ENCODE data around the gene ZNF814. TPM values are rescaled to one million over a fixed set of nuclear protein-coding genes. Genes with fewer than 3 reads are reported as not detected.
"Not testable (repeated sequence)": the region's sequence is repeated elsewhere in the genome, so short reads cannot be mapped to it uniquely, and the experiment has no call there.

Gene ZNF814
- 6.8 and 8.7 TPM in 2 replicates for total RNA-seq (2022)
- percentile 43 among the genes with signal in this experiment for Bru-seq, nascent RNA
- BruChase-seq, experiment 1, labeled RNA remaining after a 6-hour chase, result percentile 60 among the genes with signal in this experiment
- percentile 55 among the genes with signal in this experiment for BruChase-seq, experiment 2, labeled RNA remaining after a 2-hour chase
- long read RNA-seq, partial matches to known transcripts, result 0 of 38 reads
- long read RNA-seq, other reads (novel, unspliced or antisense), result 37 of 38 reads

DNA sequence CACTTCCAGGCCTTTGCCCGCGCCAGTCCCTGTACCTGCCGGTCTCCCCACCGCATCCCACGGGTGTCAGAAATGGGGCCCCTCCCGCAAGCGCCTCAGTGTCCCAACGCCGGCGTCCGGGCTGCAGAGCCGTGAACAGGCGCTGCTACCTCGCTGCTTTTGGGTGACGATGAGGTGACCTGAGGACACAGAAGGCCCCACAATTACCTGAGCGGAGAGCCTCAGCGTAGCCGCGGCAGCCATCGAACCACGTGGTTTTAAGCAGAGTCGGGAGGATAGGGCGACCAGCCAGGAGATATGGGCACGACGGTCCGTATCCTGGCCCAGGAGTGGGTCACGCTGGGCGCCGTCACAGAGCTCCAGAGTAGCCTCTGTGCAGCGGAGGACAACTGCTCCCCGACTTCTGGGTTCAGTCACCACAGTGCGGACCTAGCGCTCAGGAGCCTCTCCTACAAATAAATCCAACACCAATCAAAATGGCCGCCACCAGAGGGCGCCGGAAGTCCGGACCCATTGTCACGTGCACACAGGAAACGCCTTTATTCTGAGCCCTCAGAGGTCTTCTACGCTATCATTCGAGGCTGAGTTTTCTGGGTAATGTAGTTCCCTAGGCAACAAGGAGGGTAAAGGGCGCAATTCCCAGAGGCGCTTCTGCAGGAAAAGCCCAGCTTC is at the start of gene ZNF814:
Gene ZNF814 (minus strand): TSS at position 478 of the 672 bp plus-strand sequence. CDS start 235 bp downstream, at position 243.
- no TSS peak for BruUV-seq (replicated peaks)
- no peak for DNase-seq
- no peak within 1 kb of the TSS for H3K4me3 Mint-ChIP-seq (ENCODE audit: low read depth, unreplicated experiment)
- no peak within 1 kb of the TSS for H3K27ac Mint-ChIP-seq (ENCODE audit: unreplicated experiment)
- intact Hi-C loops (cut with micrococcal nuclease; ENCODE audit: unreplicated experiment), result no loop called here
- TF ChIP-seq, protein P1, sequence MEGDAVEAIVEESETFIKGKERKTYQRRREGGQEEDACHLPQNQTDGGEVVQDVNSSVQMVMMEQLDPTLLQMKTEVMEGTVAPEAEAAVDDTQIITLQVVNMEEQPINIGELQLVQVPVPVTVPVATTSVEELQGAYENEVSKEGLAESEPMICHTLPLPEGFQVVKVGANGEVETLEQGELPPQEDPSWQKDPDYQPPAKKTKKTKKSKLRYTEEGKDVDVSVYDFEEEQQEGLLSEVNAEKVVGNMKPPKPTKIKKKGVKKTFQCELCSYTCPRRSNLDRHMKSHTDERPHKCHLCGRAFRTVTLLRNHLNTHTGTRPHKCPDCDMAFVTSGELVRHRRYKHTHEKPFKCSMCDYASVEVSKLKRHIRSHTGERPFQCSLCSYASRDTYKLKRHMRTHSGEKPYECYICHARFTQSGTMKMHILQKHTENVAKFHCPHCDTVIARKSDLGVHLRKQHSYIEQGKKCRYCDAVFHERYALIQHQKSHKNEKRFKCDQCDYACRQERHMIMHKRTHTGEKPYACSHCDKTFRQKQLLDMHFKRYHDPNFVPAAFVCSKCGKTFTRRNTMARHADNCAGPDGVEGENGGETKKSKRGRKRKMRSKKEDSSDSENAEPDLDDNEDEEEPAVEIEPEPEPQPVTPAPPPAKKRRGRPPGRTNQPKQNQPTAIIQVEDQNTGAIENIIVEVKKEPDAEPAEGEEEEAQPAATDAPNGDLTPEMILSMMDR (IDR thresholded peaks at IDR 0.05; ENCODE audit: unreplicated experiment), result no peak
- H3K4me1 Mint-ChIP-seq (ENCODE audit: low read depth, unreplicated experiment), result no peaks in the 10 kb centered on the region
- H3K27me3 Mint-ChIP-seq (ENCODE audit: unreplicated experiment), result no peaks in the 10 kb centered on the region
- CTCF ChIA-PET, result no interaction called here
- H3K9me3 Mint-ChIP-seq (ENCODE audit: low read depth, unreplicated experiment), result peaks cover 18% of the 10 kb centered on the region
- no peaks in the 10 kb centered on the region for H3K36me3 Mint-ChIP-seq (ENCODE audit: insufficient read depth, unreplicated experiment)

DNA sequence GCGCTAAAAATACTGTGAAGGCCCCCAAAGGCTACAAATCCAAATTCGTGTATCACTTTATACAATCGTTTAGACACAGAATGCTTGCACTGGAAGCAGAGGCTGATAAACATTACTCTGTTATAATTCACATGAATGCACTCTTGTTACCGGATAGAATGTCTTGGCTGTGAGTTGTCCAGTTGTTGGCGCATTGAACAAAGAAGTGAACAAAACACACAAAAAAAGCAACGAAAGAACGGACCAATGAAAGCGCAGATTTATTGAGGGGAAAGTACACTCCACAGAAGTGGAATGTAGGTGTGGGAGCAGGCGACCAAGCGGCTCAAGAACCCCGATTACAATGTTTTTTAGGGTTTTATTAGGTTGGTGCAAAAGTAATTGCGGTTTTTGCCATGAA is 46.9 kb upstream of the ZNF814 start:
- TF ChIP-seq, protein P1 (IDR thresholded peaks at IDR 0.05; ENCODE audit: unreplicated experiment), result no peak
- BruUV-seq (replicated peaks), result no TSS peak
- Mint-ChIP-seq H3K27ac (ENCODE audit: unreplicated experiment) (no peak overlapping the region), H3K36me3 (ENCODE audit: insufficient read depth, unreplicated experiment) (peaks cover 10% of the 10 kb centered on the region), H3K4me3 (ENCODE audit: low read depth, unreplicated experiment) (no peak overlapping the region), H3K27me3 (ENCODE audit: unreplicated experiment) (no peaks in the 10 kb centered on the region), H3K9me3 (ENCODE audit: low read depth, unreplicated experiment) (peaks cover 26% of the 10 kb centered on the region), H3K4me1 (ENCODE audit: low read depth, unreplicated experiment) (no peaks in the 10 kb centered on the region)
- DNase-seq, result no peak
- intact Hi-C loops (cut with micrococcal nuclease; ENCODE audit: unreplicated experiment), result no loop called here
- CTCF ChIA-PET, result no interaction called here

DNA sequence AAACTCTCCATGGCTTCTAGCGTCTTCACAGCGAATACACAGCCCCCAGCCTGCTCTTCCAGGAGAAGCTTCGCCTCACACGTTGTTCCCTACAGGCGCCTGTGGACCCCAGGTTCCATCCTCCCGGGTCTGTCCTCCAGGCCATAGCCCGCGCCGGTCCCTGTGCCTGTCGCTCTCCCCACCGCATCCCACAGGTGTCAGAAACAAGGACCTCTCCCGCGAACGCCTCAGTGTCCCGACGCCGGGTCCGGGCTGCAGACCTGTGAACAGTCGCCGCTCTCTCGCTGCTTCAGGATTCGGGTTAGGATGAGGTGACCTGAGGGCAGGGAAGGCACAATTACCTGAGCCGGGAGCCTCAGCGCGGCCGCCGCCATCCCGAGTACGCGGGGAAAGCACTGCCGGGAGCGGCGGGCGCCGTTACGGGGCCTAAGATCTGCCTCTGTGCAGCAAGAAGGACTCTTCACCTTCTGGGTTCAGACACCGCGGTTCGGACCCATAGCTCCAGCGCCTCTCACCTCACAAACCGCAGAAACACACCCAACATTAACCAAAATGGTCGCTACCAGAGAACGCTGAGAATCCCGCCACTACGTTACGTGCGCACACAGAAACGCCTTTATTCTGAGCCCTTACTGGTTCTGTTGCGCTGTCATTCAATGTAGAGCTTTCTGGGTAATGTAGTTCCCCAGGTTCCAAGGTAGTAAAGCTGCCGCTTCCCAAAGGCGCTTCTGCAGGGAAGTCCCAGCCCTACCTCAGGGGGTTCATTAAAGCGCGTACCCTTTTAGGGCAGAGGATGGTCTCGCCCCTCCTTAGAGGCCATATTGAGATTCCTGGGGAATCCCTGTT is 46.2 kb upstream of the ZNF814 start, which contains the start of gene ZNF418:
Gene ZNF418 (minus strand): TSS at position 583 of the 846 bp plus-strand sequence. CDS start 1,580 bp downstream, outside the sequence.
- no peaks in the 10 kb centered on the region for H3K27me3 Mint-ChIP-seq (ENCODE audit: unreplicated experiment)
- peaks cover 26% of the 10 kb centered on the region for H3K9me3 Mint-ChIP-seq (ENCODE audit: low read depth, unreplicated experiment)
- no peak within 1 kb of the TSS for H3K4me3 Mint-ChIP-seq (ENCODE audit: low read depth, unreplicated experiment)
- TF ChIP-seq, protein P1 (IDR thresholded peaks at IDR 0.05; ENCODE audit: unreplicated experiment), result no peak
- no peak for DNase-seq
- intact Hi-C loops (cut with micrococcal nuclease; ENCODE audit: unreplicated experiment), result no loop called here
- no peaks in the 10 kb centered on the region for H3K4me1 Mint-ChIP-seq (ENCODE audit: low read depth, unreplicated experiment)
- no TSS peak for BruUV-seq (replicated peaks)
- H3K36me3 Mint-ChIP-seq (ENCODE audit: insufficient read depth, unreplicated experiment), result peaks cover 10% of the 10 kb centered on the region
- CTCF ChIA-PET, result no interaction called here
- no peak within 1 kb of the TSS for H3K27ac Mint-ChIP-seq (ENCODE audit: unreplicated experiment)

DNA sequence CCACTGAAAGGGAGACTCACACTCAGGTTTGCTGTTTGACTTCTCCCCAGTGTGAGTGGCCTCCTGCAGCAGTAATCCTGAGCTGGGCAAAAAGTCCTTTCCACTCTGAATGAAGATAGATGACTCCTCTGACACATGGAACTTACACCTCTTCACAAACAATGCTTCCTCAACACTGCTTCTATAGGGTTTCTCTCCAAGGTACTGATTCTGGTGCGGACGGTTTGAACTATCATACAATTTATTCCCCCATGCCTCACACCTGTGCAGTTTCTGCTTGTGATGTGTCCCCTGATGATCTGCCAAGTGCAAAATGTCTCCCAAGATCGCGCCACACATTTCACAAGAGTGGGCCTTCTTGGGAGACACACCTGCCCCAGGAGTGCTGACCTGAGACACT is 38.8 kb upstream of the ZNF814 start:
- intact Hi-C loops (cut with micrococcal nuclease; ENCODE audit: unreplicated experiment), result no loop called here
- CTCF ChIA-PET, result interaction anchor here (0.6 kb wide), 1 partner anchor 344 kb away, joined by 5 read pairs; no protein-coding TSS in a partner anchor
- H3K4me3 Mint-ChIP-seq (ENCODE audit: low read depth, unreplicated experiment), result no peak overlapping the region
- H3K27ac Mint-ChIP-seq (ENCODE audit: unreplicated experiment), result no peak overlapping the region
- no peaks in the 10 kb centered on the region for H3K27me3 Mint-ChIP-seq (ENCODE audit: unreplicated experiment)
- no peak for DNase-seq
- TF ChIP-seq, protein P1 (IDR thresholded peaks at IDR 0.05; ENCODE audit: unreplicated experiment), result no peak
- H3K4me1 Mint-ChIP-seq (ENCODE audit: low read depth, unreplicated experiment), result no peaks in the 10 kb centered on the region
- no peaks in the 10 kb centered on the region for H3K36me3 Mint-ChIP-seq (ENCODE audit: insufficient read depth, unreplicated experiment)
- peaks cover 18% of the 10 kb centered on the region for H3K9me3 Mint-ChIP-seq (ENCODE audit: low read depth, unreplicated experiment)
- no TSS peak for BruUV-seq (replicated peaks)

DNA sequence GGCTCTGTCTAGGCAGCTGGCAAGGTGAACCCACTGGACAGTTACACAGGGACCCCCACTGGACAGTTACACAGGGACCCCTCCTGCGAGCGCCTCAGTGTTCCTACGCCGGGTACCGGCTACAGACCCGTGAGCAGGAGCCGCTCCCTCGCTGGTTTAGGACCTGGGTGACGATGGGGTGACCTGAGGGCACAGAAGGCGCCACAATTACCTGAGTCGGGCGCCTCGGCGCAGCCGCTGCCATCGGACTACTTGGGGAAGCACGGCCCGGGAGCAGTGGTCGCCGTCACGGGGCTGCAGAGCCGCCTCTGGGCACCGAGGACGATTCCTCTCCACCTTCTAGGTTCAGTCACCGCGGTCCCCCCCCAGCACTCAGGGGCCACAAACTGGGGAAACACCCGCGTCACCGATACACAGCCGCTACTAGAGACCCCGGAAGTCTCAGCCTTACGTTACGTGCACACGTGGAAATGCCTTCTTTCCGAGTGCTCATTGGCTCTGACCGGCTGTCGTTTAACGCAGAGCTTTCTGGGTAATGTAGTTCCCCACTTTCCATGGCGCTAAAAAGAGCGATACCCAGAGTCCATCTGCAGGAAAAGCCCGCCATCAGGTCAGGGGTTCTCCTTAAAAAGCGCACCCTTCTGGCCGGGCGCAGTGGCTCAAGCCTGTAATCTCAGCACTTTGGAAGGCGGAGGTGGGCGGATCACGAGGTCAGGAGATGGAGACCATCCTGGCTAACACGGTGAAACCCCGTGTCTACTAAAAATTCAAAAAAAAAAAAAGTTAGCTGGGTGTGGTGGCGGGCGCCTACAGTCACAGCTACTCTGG is 27.5 kb upstream of the ZNF814 start, which contains the start of gene ZNF417:
Gene ZNF417 (minus strand): TSS at position 425 of the 828 bp plus-strand sequence. CDS start 181 bp downstream, at position 244.
- peak; percentile 85 for DNase-seq
- CTCF ChIA-PET, result interaction anchor here (0.6 to 1.3 kb wide), 4 partner anchors 47 to 603 kb away, joined by 3 read pairs; partner anchors contain the start of genes ZBTB45 and ZNF552
- H3K4me1 Mint-ChIP-seq (ENCODE audit: low read depth, unreplicated experiment), result peaks cover 11% of the 10 kb centered on the region
- H3K36me3 Mint-ChIP-seq (ENCODE audit: insufficient read depth, unreplicated experiment), result peaks cover 46% of the 10 kb centered on the region
- H3K27me3 Mint-ChIP-seq (ENCODE audit: unreplicated experiment); intact Hi-C loops (cut with micrococcal nuclease; ENCODE audit: unreplicated experiment): not testable (repeated sequence)
- H3K27ac Mint-ChIP-seq (ENCODE audit: unreplicated experiment), result peak within 1 kb of the TSS; percentile 82
- peaks cover 36% of the 10 kb centered on the region for H3K9me3 Mint-ChIP-seq (ENCODE audit: low read depth, unreplicated experiment)
- TSS peak; percentile 68 for BruUV-seq (replicated peaks)
- peak within 1 kb of the TSS; percentile 93 for H3K4me3 Mint-ChIP-seq (ENCODE audit: low read depth, unreplicated experiment)
